OCI-LY1 (cell line): ENCODE results near the gene MLPH.

ENCODE experiments used
- H2AFZ ChIP-seq: fragments of 200-600 bp; sonication (generic), shearing (Covaris generic); 2 replicates; pipeline ENCODE4 v1.6.0; 2014; ENCODE audit warnings: antibody characterized with exemption, mild to moderate bottlenecking, low read length
- H3F3A ChIP-seq: fragments of 200-600 bp; sonication (generic), shearing (Covaris generic); 2 replicates; pipeline ENCODE4 v1.6.0; 2014; ENCODE audit warnings: mild to moderate bottlenecking, antibody characterized with exemption, low read length, moderate library complexity; ENCODE audit not compliant: insufficient read depth
- H3K27ac ChIP-seq: fragments of 200-600 bp; sonication (generic); 2 replicates; pipeline ENCODE4 v1.5.1; 2014; ENCODE audit warnings: low read length, mixed run types, mild to moderate bottlenecking, low read depth; ENCODE audit not compliant: poor library complexity, severe bottlenecking
- H3K27me3 ChIP-seq: fragments of 200-600 bp; sonication (generic); 2 replicates; pipeline ENCODE4 v1.6.0; 2014; ENCODE audit warnings: antibody characterized with exemption, mild to moderate bottlenecking, low read length, moderate library complexity; ENCODE audit not compliant: insufficient read depth
- H3K36me3 ChIP-seq: fragments of 200-600 bp; sonication (generic); 2 replicates; pipeline ENCODE4 v1.6.1; 2014; ENCODE audit warnings: mild to moderate bottlenecking, antibody characterized with exemption, low read length, moderate library complexity, mixed read lengths; ENCODE audit not compliant: insufficient read depth
- H3K4me1 ChIP-seq: fragments of 200-600 bp; sonication (generic); 2 replicates; pipeline ENCODE4 v1.5.1; 2014; ENCODE audit warnings: mild to moderate bottlenecking, low read length, moderate library complexity; ENCODE audit not compliant: insufficient read depth, severe bottlenecking
- H3K4me2 ChIP-seq: fragments of 200-600 bp; sonication (generic), shearing (Covaris generic); 2 replicates; pipeline ENCODE4 v1.6.1; 2014; ENCODE audit warnings: low read length
- H3K4me3 ChIP-seq: fragments of 200-600 bp; sonication (generic); 2 replicates; pipeline ENCODE4 v1.5.1; 2014; ENCODE audit warnings: low read length, low read depth, mild to moderate bottlenecking, mixed read lengths; ENCODE audit not compliant: poor library complexity, severe bottlenecking
- H3K79me2 ChIP-seq: fragments of 200-600 bp; shearing (Covaris generic); 2 replicates; pipeline ENCODE4 v1.6.1; 2016; ENCODE audit warnings: mixed run types, low read length, mixed read lengths; ENCODE audit not compliant: insufficient read depth
- H3K9ac ChIP-seq: fragments of 200-600 bp; sonication (generic), shearing (Covaris generic); 2 replicates; pipeline ENCODE4 v1.6.1; 2014; ENCODE audit warnings: mild to moderate bottlenecking, low read length, mixed read lengths
- H3K9me2 ChIP-seq: fragments of 200-600 bp; sonication (generic), shearing (Covaris generic); 2 replicates; pipeline ENCODE4 v1.6.1; 2014; ENCODE audit warnings: low read depth, mild to moderate bottlenecking, low read length, mixed read lengths
- H3K9me3 ChIP-seq: fragments of 200-600 bp; shearing (Covaris generic); 2 replicates; pipeline ENCODE4 v1.6.1; 2014; ENCODE audit warnings: low read length, mixed read lengths
- H4K20me1 ChIP-seq: fragments of 200-600 bp; sonication (generic), shearing (Covaris generic); 2 replicates; pipeline ENCODE4 v1.6.0; 2016; ENCODE audit warnings: mild to moderate bottlenecking, low read length; ENCODE audit not compliant: insufficient read depth
- CTCF ChIP-seq: fragments of 200-600 bp; sonication (generic), shearing (Covaris generic); IDR thresholded peaks from 2 replicates; pipeline ENCODE4 v1.5.1; 2017; ENCODE audit warnings: mild to moderate bottlenecking, antibody characterized with exemption, low read length, moderate library complexity, mixed read lengths
- EZH2 ChIP-seq: fragments of 200-600 bp; sonication (generic), shearing (Covaris generic); IDR thresholded peaks from 2 replicates; pipeline ENCODE4 v1.8.0; 2017; ENCODE audit warnings: borderline replicate concordance, mixed run types, mild to moderate bottlenecking, antibody characterized with exemption, low read length, moderate library complexity, mixed read lengths

The MLPH gene

GRCh38 chr2:237472187-237472712 is 14.8 kb upstream of the MLPH start:
- peaks cover 7% of the 10 kb centered on the region for H3K4me1 ChIP-seq
- TF ChIP-seq CTCF (no peak), EZH2 (no peak)

GRCh38 chr2:237472909-237473877 is 13.9 kb upstream of the MLPH start:
- Histone ChIP-seq H3K27ac (no peak overlapping the region), H4K20me1 (no peaks in the 10 kb centered on the region), H3K36me3 (no peaks in the 10 kb centered on the region), H3F3A (no peaks in the 10 kb centered on the region), H3K4me3 (no peak overlapping the region), H3K27me3 (peaks cover 7% of the 10 kb centered on the region; the same call in 1 of the 2 replicates), H3K9ac (no peak overlapping the region), H3K4me1 (peaks cover 7% of the 10 kb centered on the region), H3K9me3 (no peaks in the 10 kb centered on the region), H3K4me2 (no peak overlapping the region), H3K9me2 (no peaks in the 10 kb centered on the region), H2AFZ (no peak overlapping the region), H3K79me2 (no peaks in the 10 kb centered on the region)
- no peak for TF ChIP-seq CTCF
- no peak for TF ChIP-seq EZH2

More at GRCh38 chr2:237472187-237472712, 14.8 kb upstream of the MLPH start:
- Histone ChIP-seq H3K9ac (no peak overlapping the region), H4K20me1 (no peaks in the 10 kb centered on the region), H3K9me3 (no peaks in the 10 kb centered on the region), H3K27ac (no peak overlapping the region), H3K36me3 (no peaks in the 10 kb centered on the region), H3K4me2 (no peak overlapping the region), H3K27me3 (peaks cover 11% of the 10 kb centered on the region; the same call in 1 of the 2 replicates), H3K79me2 (no peaks in the 10 kb centered on the region), H3F3A (no peaks in the 10 kb centered on the region), H3K4me3 (no peak overlapping the region), H2AFZ (no peak overlapping the region), H3K9me2 (no peaks in the 10 kb centered on the region)

- TF ChIP-seq CTCF: no peak
- no peak overlapping the region for H3K27ac ChIP-seq
- peaks cover 7% of the 10 kb centered on the region for H3K4me1 ChIP-seq
- H3K9me2 ChIP-seq: no peaks in the 10 kb centered on the region
- H3K9me3 ChIP-seq: no peaks in the 10 kb centered on the region
- H3K79me2 ChIP-seq: no peaks in the 10 kb centered on the region
- peaks cover 7% of the 10 kb centered on the region; the same call in 1 of the 2 replicates for H3K27me3 ChIP-seq
- no peaks in the 10 kb centered on the region for H3F3A ChIP-seq
- no peak overlapping the region for H3K9ac ChIP-seq
- no peaks in the 10 kb centered on the region for H3K36me3 ChIP-seq
- no peaks in the 10 kb centered on the region for H4K20me1 ChIP-seq
- no peak overlapping the region for H3K4me3 ChIP-seq
- no peak overlapping the region for H3K4me2 ChIP-seq
- no peak overlapping the region for H2AFZ ChIP-seq
Observed at GRCh38 chr2:237473878-237474441, 13.1 kb upstream of the MLPH start.
